H1 (cell line): ENCODE results near the gene GPD1. TPM values are rescaled to one million over a fixed set of nuclear protein-coding genes. Genes with fewer than 3 reads are reported as not detected.

Experiments used
- CTCF ChIA-PET: fragments of 300-600 bp; sonication (Branson Sonifier 250); formaldehyde crosslinking; loops from one replicate; lab custom pipeline; 2021; ENCODE audit not compliant: partially characterized antibody; lab: Charles Lee
- POLR2A ChIA-PET: fragments of 300-600 bp; sonication (Branson Sonifier 250); formaldehyde crosslinking; loops from one replicate; lab custom pipeline; 2021; ENCODE audit warnings: inconsistent platforms; ENCODE audit not compliant: partially characterized antibody; lab: Charles Lee
- DNase-seq, 2 experiments: peaks; one replicate each; pipeline versions ENCODE4 v3.0.0 to v3.0.0-alpha.2; 2010 to 2022; ENCODE audit warnings: low spot score in 2 of 2, low read depth in 1 of 2, mixed read lengths in 1 of 2
- FAIRE-seq: peaks from 2 replicates; lab custom pipeline; 2011; peaks lifted over from hg19 to GRCh38; lab: Jason Lieb, UNC
- H2AFZ ChIP-seq: 2 replicates; pipeline ENCODE4 v1.8.1; 2012; ENCODE audit warnings: low read length, inconsistent platforms
- H2AK5ac ChIP-seq: 2 replicates; pipeline ENCODE4 v1.6.1; 2013; ENCODE audit warnings: low read depth, low read length
- H2BK120ac ChIP-seq: replicated peaks from 2 replicates; pipeline ENCODE3; 2013; ENCODE audit warnings: low read depth, low read length, inconsistent platforms
- H2BK12ac ChIP-seq: 2 replicates; pipeline ENCODE4 v1.6.1; 2013; ENCODE audit warnings: low read depth, low read length
- H2BK15ac ChIP-seq: 2 replicates; pipeline ENCODE4 v1.6.1; 2013; ENCODE audit warnings: low read length
- H2BK20ac ChIP-seq: 2 replicates; pipeline ENCODE4 v1.6.1; 2013; ENCODE audit warnings: low read length
- H2BK5ac ChIP-seq: 2 replicates; pipeline ENCODE4 v1.6.1; 2013; ENCODE audit warnings: low read depth, low read length
- H3K14ac ChIP-seq: 2 replicates; pipeline ENCODE4 v1.6.1; 2013; ENCODE audit warnings: inconsistent platforms; ENCODE audit not compliant: insufficient read length
- H3K18ac ChIP-seq: 2 replicates; pipeline ENCODE4 v1.6.1; 2013; ENCODE audit warnings: low read length; ENCODE audit errors: extremely low read depth
- H3K23ac ChIP-seq: 2 replicates; pipeline ENCODE4 v1.6.1; 2013; ENCODE audit warnings: inconsistent platforms; ENCODE audit not compliant: insufficient read length
- H3K23me2 ChIP-seq: 2 replicates; pipeline ENCODE4 v1.6.1; 2013; ENCODE audit warnings: low read depth, low read length
- H3K27ac ChIP-seq: 2 replicates; pipeline ENCODE4 v1.6.1; 2011; ENCODE audit warnings: low read depth, low read length, inconsistent platforms
- H3K27me3 ChIP-seq, 4 experiments: replicated peaks in 1 of 4; 1 replicate in 1 of 4; 2 replicates in 3 of 4; pipeline versions ENCODE4 v1.6.1 to v1.8.1; 2011 to 2013; ENCODE audit warnings: low read length in 3 of 4, mild to moderate bottlenecking in 3 of 4, inconsistent platforms in 2 of 4, mixed read lengths in 2 of 4, moderate library complexity in 1 of 4; ENCODE audit not compliant: control insufficient read depth in 3 of 4, insufficient read depth in 3 of 4; ENCODE audit errors: extremely low read depth in 1 of 4
- H3K36me3 ChIP-seq, 4 experiments: 2 replicates each; pipeline versions ENCODE4 v1.6.1 to v1.8.1; 2011 to 2013; ENCODE audit warnings: mild to moderate bottlenecking in 4 of 4, low read length in 3 of 4, moderate library complexity in 2 of 4, control low read depth in 1 of 4, inconsistent platforms in 1 of 4; ENCODE audit not compliant: insufficient read depth in 4 of 4, control insufficient read depth in 2 of 4
- H3K4ac ChIP-seq: replicated peaks from 2 replicates; pipeline ENCODE3; 2013; ENCODE audit warnings: low read length, low read depth, mixed read lengths, inconsistent platforms; ENCODE audit not compliant: insufficient read length
- H3K4me1 ChIP-seq, 4 experiments: replicated peaks in 1 of 4; 1 replicate in 1 of 4; 2 replicates in 3 of 4; pipeline versions ENCODE4 v1.6.1 to v1.8.1; 2011 to 2013; ENCODE audit warnings: low read length in 3 of 4, inconsistent platforms in 2 of 4, mixed read lengths in 1 of 4; ENCODE audit not compliant: insufficient read depth in 4 of 4, control insufficient read depth in 3 of 4
- H3K4me2 ChIP-seq, 2 experiments: 2 replicates each; pipeline versions ENCODE4 v1.6.1 to v1.8.1; 2011 to 2013; ENCODE audit warnings: low read depth in 2 of 2, low read length in 2 of 2, control low read depth in 1 of 2, inconsistent platforms in 1 of 2, mild to moderate bottlenecking in 1 of 2; ENCODE audit not compliant: insufficient read depth in 1 of 2
- H3K4me3 ChIP-seq, 4 experiments: fragments of 200-600, 300-600 bp in 1 of 4; sonication (generic), shearing (Covaris generic), sonication (Bioruptor Twin) in 1 of 4; 2 replicates each; pipeline versions ENCODE4 v1.5.1 to v1.8.1; 2011 to 2016; ENCODE audit warnings: low read length in 4 of 4, low read depth in 3 of 4, control low read depth in 2 of 4, inconsistent platforms in 2 of 4, mild to moderate bottlenecking in 2 of 4, mixed read lengths in 1 of 4, moderate library complexity in 1 of 4; ENCODE audit not compliant: insufficient read depth in 2 of 4; ENCODE audit errors: extremely low read depth in 1 of 4
- H3K56ac ChIP-seq: replicated peaks from 2 replicates; pipeline ENCODE3; 2013; ENCODE audit warnings: low read depth, mild to moderate bottlenecking, mixed read lengths, low read length, inconsistent platforms; ENCODE audit not compliant: insufficient read length
- H3K79me1 ChIP-seq: 2 replicates; pipeline ENCODE4 v1.6.1; 2013; ENCODE audit warnings: low read depth, low read length, control low read depth
- H3K79me2 ChIP-seq, 2 experiments: 2 replicates each; pipeline versions ENCODE4 v1.6.1 to v1.8.1; 2012 to 2013; ENCODE audit warnings: low read length in 2 of 2, mild to moderate bottlenecking in 2 of 2, inconsistent platforms in 1 of 2; ENCODE audit not compliant: insufficient read depth in 2 of 2, control insufficient read depth in 1 of 2
- H3K9ac ChIP-seq, 4 experiments: replicated peaks in 1 of 4; 1 replicate in 1 of 4; 2 replicates in 3 of 4; pipeline versions ENCODE4 v1.6.1 to v1.8.1; 2011 to 2013; ENCODE audit warnings: low read depth in 3 of 4, low read length in 3 of 4, control low read depth in 2 of 4, mild to moderate bottlenecking in 2 of 4, moderate library complexity in 2 of 4, inconsistent platforms in 1 of 4; ENCODE audit errors: extremely low read depth in 1 of 4
- H3K9me3 ChIP-seq, 2 experiments: 2 replicates each; pipeline versions ENCODE4 v1.6.1 to v1.8.1; 2012 to 2013; ENCODE audit warnings: mild to moderate bottlenecking in 2 of 2, moderate library complexity in 2 of 2, control low read depth in 1 of 2, inconsistent platforms in 1 of 2, low read depth in 1 of 2, low read length in 1 of 2, mixed read lengths in 1 of 2; ENCODE audit not compliant: insufficient read depth in 2 of 2
- H4K20me1 ChIP-seq, 2 experiments: replicated peaks in 1 of 2; 2 replicates each; pipeline versions ENCODE3 to v1.8.1; 2011 to 2013; ENCODE audit warnings: inconsistent platforms in 2 of 2, low read length in 2 of 2, mild to moderate bottlenecking in 1 of 2; ENCODE audit not compliant: insufficient read depth in 2 of 2, control insufficient read depth in 1 of 2
- H4K5ac ChIP-seq: 2 replicates; pipeline ENCODE4 v1.6.1; 2013; ENCODE audit warnings: low read length, low read depth, mixed read lengths, inconsistent platforms; ENCODE audit not compliant: insufficient read length
- H4K8ac ChIP-seq: 2 replicates; pipeline ENCODE4 v1.8.0; 2013; ENCODE audit warnings: mild to moderate bottlenecking, moderate library complexity, low read length, inconsistent platforms; ENCODE audit not compliant: insufficient read depth; ENCODE audit errors: extremely low read depth
- H4K91ac ChIP-seq: replicated peaks from 2 replicates; pipeline ENCODE3; 2013; ENCODE audit warnings: low read length, mixed read lengths, inconsistent platforms; ENCODE audit not compliant: insufficient read length
- KDM4A ChIP-seq: IDR thresholded peaks from one replicate; pipeline ENCODE4 v1.7.1; 2012; ENCODE audit warnings: low read depth, mild to moderate bottlenecking, moderate library complexity, low read length, inconsistent platforms; ENCODE audit not compliant: severe bottlenecking
- PHF8 ChIP-seq: fragments of 200-600 bp; sonication (generic); conservative IDR thresholded peaks from 2 replicates; pipeline ENCODE4 v1.7.1; 2012; ENCODE audit warnings: low read depth, mild to moderate bottlenecking, inconsistent platforms, low read length, moderate library complexity
- POLR2AphosphoS5 ChIP-seq: IDR thresholded peaks from 2 replicates; pipeline ENCODE4 v1.6.1; 2011; ENCODE audit warnings: low read depth, low read length
- SAP30 ChIP-seq: fragments of 300-600 bp; sonication (generic); IDR thresholded peaks from 2 replicates; pipeline ENCODE4 v1.7.1; 2012; ENCODE audit warnings: low read length, moderate library complexity, mild to moderate bottlenecking, inconsistent platforms; ENCODE audit not compliant: insufficient read depth, insufficient replicate concordance
- WGBS, 2 experiments: shearing (Covaris generic) in 1 of 2; methylation state at CpG; one replicate each; pipeline versions ENCODE4 v1.1.6 to v1.1.7; 2013 to 2015; ENCODE audit warnings: low lambda C conversion rate in 2 of 2, mixed read lengths in 2 of 2, inconsistent platforms in 1 of 2, low coverage in 1 of 2, missing lambda C conversion rate in 1 of 2; ENCODE audit not compliant: insufficient replicate concordance in 2 of 2, insufficient coverage in 1 of 2, insufficient read length in 1 of 2; ENCODE audit errors: extremely low coverage in 1 of 2, missing lambda C conversion rate in 1 of 2; 5-methylcytosine and 5-hydroxymethylcytosine counted together
- polyA plus RNA-seq, 7 experiments: library from polyadenylated mRNA; depleted of rRNA in 3 of 7; stranded (reverse) in 5 of 7; unstranded in 2 of 7; fragments of >200 nt in 5 of 7; fragments of 200-250 nt in 2 of 7; gene quantifications; 1 replicate in 5 of 7; 2 replicates in 1 of 7; 4 replicates in 1 of 7; pipeline versions ENCODE4 v1.2.1 to v1.2.3, GENCODE V29; 2011 to 2013; ENCODE audit warnings: missing spikeins in 2 of 7, mixed read lengths in 2 of 7
- total RNA-seq: library from RNA; stranded (reverse); fragmentation: NEBNext Ultra II Directional; extraction: Animal tissue kit (Norgen Biotek cat#: 25700); gene quantifications from 2 replicates; pipeline ENCODE4 v1.2.1, GENCODE V29; 2021

The GPD1 gene
- total and polyA plus RNA-seq, 2 of the 8 experiments (the other 6 are each of a cell fraction or from before 2014, with no cell fraction given) = 0.45 to 0.74 TPM

DNA sequence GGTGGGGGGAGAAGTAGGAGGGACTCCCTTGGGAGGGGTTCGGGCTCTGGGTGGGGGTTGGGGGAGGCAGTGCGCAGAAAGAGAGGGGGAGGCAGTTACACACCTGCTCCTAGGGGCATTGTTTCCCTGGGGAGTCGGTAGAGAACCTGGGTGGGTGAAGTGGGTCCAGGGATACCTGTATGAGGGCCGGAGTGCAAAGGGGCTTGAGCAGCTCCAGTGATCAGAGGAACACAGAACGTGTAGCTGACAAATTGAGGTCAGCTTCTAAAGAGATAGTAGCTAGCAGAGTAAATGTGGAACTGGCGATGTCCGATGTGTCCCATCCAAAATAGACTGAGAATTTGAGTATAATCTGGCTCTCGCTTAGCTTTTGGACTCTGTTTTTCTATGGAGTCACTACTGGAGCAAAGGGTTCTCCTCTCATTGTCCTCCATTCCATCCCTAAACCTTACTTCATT lies 18.2 kb upstream of the GPD1 start:
- Histone ChIP-seq H3K56ac (no peak overlapping the region), H3K14ac (no peak overlapping the region), H3K36me3 (peaks cover 29 to 43% (median 41%) of the 10 kb centered on the region in 4 experiments), H2AK5ac (no peak overlapping the region), H3K23ac (no peak overlapping the region), H4K8ac (peak overlapping the region; percentile 99; the same call in 1 of the 2 replicates), H3K79me1 (no peaks in the 10 kb centered on the region; the same call in 1 of the 2 replicates), H4K5ac (no peak overlapping the region), H3K4me1 (peaks cover 0 to 8% (median 5%) of the 10 kb centered on the region in 4 experiments; a peak in 3 of 7 replicates), H3K9ac (peak overlapping the region in 3 of 4 experiments; percentile 15 to 69 (median 58); a peak in 6 of 7 replicates), H2BK5ac (peak overlapping the region; percentile 35; the same call in 1 of the 2 replicates), H2AFZ (no peak overlapping the region), H2BK120ac (no peak overlapping the region), H2BK20ac (no peak overlapping the region), H3K9me3 (no peaks in the 10 kb centered on the region), H3K27me3 (peaks cover 0 to 10% (median 4%) of the 10 kb centered on the region in 4 experiments; a peak in 4 of 7 replicates), H3K18ac (peak overlapping the region; percentile 78; the same call in 1 of the 2 replicates), H3K23me2 (peaks cover 9% of the 10 kb centered on the region), H2BK15ac (no peak overlapping the region), H3K27ac (no peak overlapping the region), H4K20me1 (peaks cover 7 to 16% of the 10 kb centered on the region in 2 experiments), H3K79me2 (peaks cover 0 to 22% of the 10 kb centered on the region in 2 experiments; a peak in 3 of 4 replicates), H2BK12ac (no peak overlapping the region), H4K91ac (no peak overlapping the region), H3K4ac (no peak overlapping the region), H3K4me2 (peak overlapping the region; percentile 58 to 92), H3K4me3 (peak overlapping the region; percentile 42 to 88 (median 77))
- 27% methylated on average over 6 of the region's 8 CpGs; no CpG with 5 or more reads in 1 of the 2 experiments for WGBS, 2 experiments
- POLR2A ChIA-PET = interaction anchor here (0.8 to 25.0 kb wide), 8 partner anchors 9 to 996 kb away, joined by 3 to 457 read pairs (median 7); partner anchors contain the start of genes CERS5, COX14 and GPD1
- CTCF ChIA-PET = interaction anchor here (1.0 to 27.3 kb wide), 12 partner anchors 9 to 133 kb away, joined by 3 to 625 read pairs (median 4); partner anchors contain the start of genes AQP5, COX14 and GPD1
- DNase-seq (no peak), FAIRE-seq (no peak)
- TF ChIP-seq POLR2AphosphoS5 = no peak
- no peak for TF ChIP-seq KDM4A
- no peak for TF ChIP-seq SAP30
- no peak for TF ChIP-seq PHF8
